MM.1S (cell line): ENCODE measurements around the gene RBM43.

ENCODE experiments used
- DNase-seq: peaks from one replicate; pipeline ENCODE4 v3.0.0-alpha.2; 2015
- H2AFZ ChIP-seq: fragments of 300-600 bp; sonication (generic); 2 replicates; pipeline ENCODE4 v1.6.0; 2016; ENCODE audit warnings: antibody characterized with exemption, low read length
- H3F3A ChIP-seq: fragments of 300-600 bp; sonication (generic); 2 replicates; pipeline ENCODE4 v1.6.1; 2016; ENCODE audit warnings: mild to moderate bottlenecking, antibody characterized with exemption, low read length, moderate library complexity, mixed read lengths; ENCODE audit not compliant: insufficient read depth
- H3K27ac ChIP-seq: fragments of 300-600 bp; sonication (generic); 2 replicates; pipeline ENCODE4 v1.5.1; 2016; ENCODE audit warnings: mild to moderate bottlenecking, low read length
- H3K27me3 ChIP-seq: fragments of 300-600 bp; sonication (generic); replicated peaks from 2 replicates; pipeline ENCODE4 v1.6.0; 2016; ENCODE audit warnings: low read length; ENCODE audit not compliant: insufficient read depth
- H3K36me3 ChIP-seq: fragments of 300-600 bp; sonication (generic); replicated peaks from 2 replicates; pipeline ENCODE4 v1.6.1; 2016; ENCODE audit warnings: mild to moderate bottlenecking, low read length, mixed read lengths; ENCODE audit not compliant: insufficient read depth
- H3K4me1 ChIP-seq: fragments of 300-600 bp; sonication (generic); 2 replicates; pipeline ENCODE4 v1.6.1; 2016; ENCODE audit warnings: low read length, mixed read lengths
- H3K4me2 ChIP-seq: fragments of 300-600 bp; sonication (generic); 2 replicates; pipeline ENCODE4 v1.6.0; 2016; ENCODE audit warnings: low read depth, low read length
- H3K4me3 ChIP-seq: fragments of 300-600 bp; sonication (generic); 2 replicates; pipeline ENCODE4 v1.5.1; 2016; ENCODE audit warnings: low read length, mixed read lengths
- H3K79me2 ChIP-seq: fragments of 300-600 bp; sonication (generic); 2 replicates; pipeline ENCODE4 v1.6.1; 2016; ENCODE audit warnings: mixed run types, low read length, mixed read lengths
- H3K9ac ChIP-seq: fragments of 300-600 bp; sonication (generic); 2 replicates; pipeline ENCODE4 v1.6.1; 2016; ENCODE audit warnings: low read length, mixed read lengths
- H3K9me2 ChIP-seq: fragments of 300-600 bp; sonication (generic); replicated peaks from 2 replicates; pipeline ENCODE4 v1.6.1; 2016; ENCODE audit warnings: mild to moderate bottlenecking, low read length, mixed read lengths; ENCODE audit not compliant: insufficient read depth
- H3K9me3 ChIP-seq: fragments of 300-600 bp; sonication (generic); replicated peaks from 2 replicates; pipeline ENCODE4 v1.6.1; 2016; ENCODE audit warnings: mild to moderate bottlenecking, low read length, mixed read lengths; ENCODE audit not compliant: insufficient read depth
- H4K20me1 ChIP-seq: fragments of 300-600 bp; sonication (generic); 2 replicates; pipeline ENCODE4 v1.6.1; 2016; ENCODE audit warnings: mild to moderate bottlenecking, low read length, moderate library complexity, mixed read lengths; ENCODE audit not compliant: insufficient read depth
- EZH2 ChIP-seq: fragments of 300-600 bp; sonication (generic); optimal IDR thresholded peaks from 2 replicates; pipeline ENCODE3; 2017; ENCODE audit warnings: low read depth, mild to moderate bottlenecking, antibody characterized with exemption, low read length, mixed read lengths
- EZH2phosphoT487 ChIP-seq: fragments of 300-600 bp; sonication (generic); IDR thresholded peaks from 2 replicates; pipeline ENCODE4 v1.6.1; 2018; ENCODE audit warnings: antibody characterized with exemption, low read length
- TF ChIP-seq, protein P1 (sequence below): fragments of 300-600 bp; sonication (generic); IDR thresholded peaks from 2 replicates; pipeline ENCODE4 v1.5.1; 2016; ENCODE audit warnings: antibody characterized with exemption, low read length, mixed read lengths

Gene RBM43

DNA sequence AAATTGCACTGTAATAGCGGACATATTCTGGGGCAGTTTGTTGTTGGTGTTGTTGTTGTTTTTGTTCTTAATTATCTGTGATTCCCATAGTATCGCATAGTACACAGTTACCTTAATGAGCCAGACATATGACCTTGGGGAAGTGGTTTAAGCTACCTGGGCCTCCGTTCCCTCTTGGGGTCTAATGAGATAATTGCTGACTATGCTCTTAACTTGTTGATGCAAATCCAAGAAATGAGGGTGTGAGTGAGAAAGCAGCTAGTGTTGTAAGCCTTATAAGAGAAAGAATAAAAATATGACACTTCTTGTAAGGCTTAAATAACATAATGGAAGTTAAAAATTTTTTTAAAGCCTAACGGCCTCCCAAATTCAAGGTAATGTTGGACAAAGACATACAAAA lies 20.7 kb upstream of the RBM43 start:
- Histone ChIP-seq H3K9me3 (no peaks in the 10 kb centered on the region), H2AFZ (no peak overlapping the region), H3K4me2 (no peak overlapping the region), H3K36me3 (no peaks in the 10 kb centered on the region), H3K4me1 (no peaks in the 10 kb centered on the region), H3F3A (no peaks in the 10 kb centered on the region), H3K9me2 (no peaks in the 10 kb centered on the region), H3K9ac (no peak overlapping the region), H3K27me3 (no peaks in the 10 kb centered on the region), H3K79me2 (no peaks in the 10 kb centered on the region), H4K20me1 (no peaks in the 10 kb centered on the region), H3K4me3 (no peak overlapping the region), H3K27ac (no peak overlapping the region)
- no peak for DNase-seq
- no peak for TF ChIP-seq EZH2phosphoT487
- TF ChIP-seq, protein P1, sequence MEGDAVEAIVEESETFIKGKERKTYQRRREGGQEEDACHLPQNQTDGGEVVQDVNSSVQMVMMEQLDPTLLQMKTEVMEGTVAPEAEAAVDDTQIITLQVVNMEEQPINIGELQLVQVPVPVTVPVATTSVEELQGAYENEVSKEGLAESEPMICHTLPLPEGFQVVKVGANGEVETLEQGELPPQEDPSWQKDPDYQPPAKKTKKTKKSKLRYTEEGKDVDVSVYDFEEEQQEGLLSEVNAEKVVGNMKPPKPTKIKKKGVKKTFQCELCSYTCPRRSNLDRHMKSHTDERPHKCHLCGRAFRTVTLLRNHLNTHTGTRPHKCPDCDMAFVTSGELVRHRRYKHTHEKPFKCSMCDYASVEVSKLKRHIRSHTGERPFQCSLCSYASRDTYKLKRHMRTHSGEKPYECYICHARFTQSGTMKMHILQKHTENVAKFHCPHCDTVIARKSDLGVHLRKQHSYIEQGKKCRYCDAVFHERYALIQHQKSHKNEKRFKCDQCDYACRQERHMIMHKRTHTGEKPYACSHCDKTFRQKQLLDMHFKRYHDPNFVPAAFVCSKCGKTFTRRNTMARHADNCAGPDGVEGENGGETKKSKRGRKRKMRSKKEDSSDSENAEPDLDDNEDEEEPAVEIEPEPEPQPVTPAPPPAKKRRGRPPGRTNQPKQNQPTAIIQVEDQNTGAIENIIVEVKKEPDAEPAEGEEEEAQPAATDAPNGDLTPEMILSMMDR, result no peak
- TF ChIP-seq EZH2, result no peak

DNA sequence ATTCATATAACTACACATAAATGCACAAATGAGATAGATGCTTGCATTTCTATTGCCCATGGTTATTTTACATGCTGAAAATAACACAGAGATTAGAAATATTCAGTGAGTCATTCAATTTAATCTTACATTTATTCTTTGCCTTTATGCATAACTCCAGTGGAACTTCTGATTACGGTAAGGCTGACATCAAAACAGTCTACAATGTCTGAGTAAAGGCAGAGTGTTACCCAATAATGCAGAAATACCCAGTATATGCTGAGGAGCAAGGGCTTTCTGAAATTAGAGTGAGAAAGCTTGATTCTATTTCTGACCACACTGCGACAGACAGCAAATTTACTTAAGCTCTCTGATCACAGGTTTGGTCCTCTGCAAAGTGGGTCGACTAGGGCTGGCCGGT lies 18.6 kb upstream of the RBM43 start:
- Histone ChIP-seq H3K4me2 (no peak overlapping the region), H3K9me2 (no peaks in the 10 kb centered on the region), H3K27me3 (no peaks in the 10 kb centered on the region), H2AFZ (no peak overlapping the region), H3K4me1 (no peaks in the 10 kb centered on the region), H3K27ac (no peak overlapping the region), H4K20me1 (no peaks in the 10 kb centered on the region), H3K4me3 (no peak overlapping the region), H3K36me3 (no peaks in the 10 kb centered on the region), H3K9ac (no peak overlapping the region), H3K79me2 (no peaks in the 10 kb centered on the region), H3K9me3 (no peaks in the 10 kb centered on the region), H3F3A (no peaks in the 10 kb centered on the region)
- TF ChIP-seq, protein P1, result no peak
- TF ChIP-seq EZH2phosphoT487, result no peak
- no peak for TF ChIP-seq EZH2
- no peak for DNase-seq

DNA sequence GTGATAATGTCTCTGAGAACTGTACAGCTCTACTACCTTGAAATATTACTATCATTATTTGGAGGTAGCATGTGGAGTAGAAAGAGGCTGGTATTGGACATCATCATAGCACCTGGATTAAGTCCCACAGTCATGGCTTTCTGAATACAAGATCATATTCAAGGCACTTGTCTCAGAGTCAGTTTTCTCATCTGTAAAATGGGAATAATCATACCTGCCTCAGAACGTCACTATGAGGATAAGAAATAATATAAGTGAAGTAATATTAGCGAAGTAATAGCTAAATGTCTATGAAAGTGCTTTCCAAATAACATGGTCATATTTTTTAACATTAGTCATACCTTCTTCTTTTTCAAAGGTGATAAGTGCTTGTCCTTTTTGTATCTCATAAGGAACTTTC lies 16.8 kb upstream of the RBM43 start:
- TF ChIP-seq EZH2phosphoT487, result no peak
- TF ChIP-seq EZH2, result no peak
- TF ChIP-seq, protein P1, result no peak
- Histone ChIP-seq H3K79me2 (no peaks in the 10 kb centered on the region), H3K9ac (no peak overlapping the region), H3K4me1 (no peaks in the 10 kb centered on the region), H3K4me3 (no peak overlapping the region), H2AFZ (no peak overlapping the region), H3K27me3 (no peaks in the 10 kb centered on the region), H3K9me3 (no peaks in the 10 kb centered on the region), H4K20me1 (no peaks in the 10 kb centered on the region), H3K9me2 (no peaks in the 10 kb centered on the region), H3K27ac (no peak overlapping the region), H3F3A (no peaks in the 10 kb centered on the region), H3K36me3 (no peaks in the 10 kb centered on the region), H3K4me2 (no peak overlapping the region)
- DNase-seq, result no peak
